Activated CD8-positive, alpha-beta T cell treated with anti-CD3 and anti-CD28 coated beads for 36 hours (primary cell): Measurements from ENCODE around the gene CD300LF. TPM values are rescaled to one million over a fixed set of nuclear protein-coding genes. Genes with fewer than 3 reads are reported as not detected.
A peak's percentile ranks its signal among the peaks of the same experiment; 100 is the strongest.

Source experiments
- ATAC-seq: fragments of 200-7000 bp; cut with Tn5 transposase; one replicate; pipeline ENCODE4 v1.10.0; 2021; ENCODE audit warnings: mild to moderate bottlenecking, moderate library complexity
- CTCF ChIA-PET: fragments of 350-600 bp; sonication (Branson Sonifier 250); formaldehyde crosslinking; loops from one replicate; lab custom pipeline; 2021; ENCODE audit warnings: antibody characterized with exemption; lab: Charles Lee
- POLR2A ChIA-PET: fragments of 350-600 bp; sonication (Branson Sonifier 250); formaldehyde crosslinking; loops from one replicate; lab custom pipeline; 2021; ENCODE audit warnings: antibody characterized with exemption; lab: Charles Lee
- DNase-seq: peaks from one replicate; pipeline ENCODE4 v3.0.0-alpha.2; 2020
- H3K27ac Mint-ChIP-seq: one replicate; pipeline ENCODE4 v1.8.0; 2021; ENCODE audit warnings: mild to moderate bottlenecking, mixed read lengths
- H3K27me3 Mint-ChIP-seq: one replicate; pipeline ENCODE4 v1.8.0; 2021; ENCODE audit warnings: mixed read lengths
- H3K36me3 Mint-ChIP-seq: one replicate; pipeline ENCODE4 v1.8.0; 2021; ENCODE audit warnings: low read depth, mixed read lengths
- H3K4me1 Mint-ChIP-seq: one replicate; pipeline ENCODE4 v1.8.0; 2021; ENCODE audit warnings: low read depth, mixed read lengths
- H3K4me3 Mint-ChIP-seq: one replicate; pipeline ENCODE4 v1.8.0; 2021; ENCODE audit warnings: mild to moderate bottlenecking, moderate library complexity, mixed read lengths
- H3K9me3 Mint-ChIP-seq: one replicate; pipeline ENCODE4 v1.8.0; 2021; ENCODE audit warnings: mixed read lengths
- intact Hi-C: fragments of 100-400 bp; cut with micrococcal nuclease; formaldehyde crosslinking; loops from one replicate; pipeline ENCODE4 v1.10.0; 2022
- total RNA-seq, 2 experiments: library from RNA; stranded (reverse); gene quantifications; one replicate each; pipeline ENCODE4 v1.2.3, GENCODE V29; 2021
- TF ChIP-seq, protein P1 (sequence below): fragments of 200-600 bp; IDR thresholded peaks from one replicate; pipeline ENCODE4 v1.8.0; 2022; ENCODE audit warnings: antibody characterized with exemption, mild to moderate bottlenecking

CD300LF gene
- total RNA-seq, 2 experiments from 2014 or later: not detected

DNA sequence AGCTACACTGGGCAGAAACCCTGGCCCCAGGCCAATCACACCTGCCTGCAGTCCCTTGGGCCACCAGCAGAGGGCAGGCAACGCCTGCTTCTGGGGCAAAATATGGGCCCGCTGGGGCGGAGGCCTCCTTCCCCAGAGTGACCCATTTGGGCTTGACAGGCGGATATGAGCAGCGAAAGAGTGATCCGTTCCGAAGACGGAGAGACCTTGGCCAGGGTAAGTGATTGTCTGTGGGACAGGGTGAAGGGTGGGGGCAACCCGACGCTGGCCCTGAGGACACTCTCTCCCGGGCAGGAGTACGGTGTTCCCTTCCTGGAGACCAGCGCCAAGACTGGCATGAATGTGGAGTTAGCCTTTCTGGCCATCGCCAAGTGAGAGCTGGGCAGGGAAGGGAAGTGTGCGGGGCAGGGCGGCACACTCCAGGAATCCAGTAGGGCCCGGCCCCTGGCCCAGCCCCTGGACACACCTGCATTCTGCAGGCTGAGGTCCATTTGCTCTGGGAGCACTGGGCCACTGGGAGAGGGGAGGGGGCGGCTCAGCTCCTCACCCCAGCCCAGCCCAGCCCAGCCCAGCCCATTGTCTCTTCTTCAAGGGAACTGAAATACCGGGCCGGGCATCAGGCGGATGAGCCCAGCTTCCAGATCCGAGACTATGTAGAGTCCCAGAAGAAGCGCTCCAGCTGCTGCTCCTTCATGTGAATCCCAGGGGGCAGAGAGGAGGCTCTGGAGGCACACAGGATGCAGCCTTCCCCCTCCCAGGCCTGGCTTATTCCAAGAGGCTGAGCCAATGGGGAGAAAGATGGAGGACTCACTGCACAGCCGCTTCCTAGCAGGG lies 32.2 kb upstream of the CD300LF start:
- Mint-ChIP-seq H3K4me3 (peak overlapping the region; percentile 17), H3K36me3 (peaks cover 8% of the 10 kb centered on the region), H3K27ac (peak overlapping the region; percentile 88), H3K9me3 (peaks cover 7% of the 10 kb centered on the region), H3K4me1 (peaks cover 62% of the 10 kb centered on the region), H3K27me3 (no peaks in the 10 kb centered on the region)
- DNase-seq (peak; percentile 90), ATAC-seq (peak; percentile 18)
- POLR2A ChIA-PET: interaction anchor here (0.5 to 5.5 kb wide), 12 partner anchors 8 to 128 kb away, joined by 3 to 35 read pairs (median 4); partner anchors contain the start of genes FDXR, NAT9 and RAB37
- CTCF ChIA-PET: interaction anchor here (0.8 to 6.9 kb wide), 21 partner anchors 8 to 213 kb away, joined by 3 to 110 read pairs (median 6); partner anchors contain the start of genes FDXR, GRIN2C, NAT9 and RAB37
- intact Hi-C loops: loop anchor here (5.0 kb wide), 1 partner anchor 117 kb away; no protein-coding TSS in a partner anchor
- TF ChIP-seq, protein P1, sequence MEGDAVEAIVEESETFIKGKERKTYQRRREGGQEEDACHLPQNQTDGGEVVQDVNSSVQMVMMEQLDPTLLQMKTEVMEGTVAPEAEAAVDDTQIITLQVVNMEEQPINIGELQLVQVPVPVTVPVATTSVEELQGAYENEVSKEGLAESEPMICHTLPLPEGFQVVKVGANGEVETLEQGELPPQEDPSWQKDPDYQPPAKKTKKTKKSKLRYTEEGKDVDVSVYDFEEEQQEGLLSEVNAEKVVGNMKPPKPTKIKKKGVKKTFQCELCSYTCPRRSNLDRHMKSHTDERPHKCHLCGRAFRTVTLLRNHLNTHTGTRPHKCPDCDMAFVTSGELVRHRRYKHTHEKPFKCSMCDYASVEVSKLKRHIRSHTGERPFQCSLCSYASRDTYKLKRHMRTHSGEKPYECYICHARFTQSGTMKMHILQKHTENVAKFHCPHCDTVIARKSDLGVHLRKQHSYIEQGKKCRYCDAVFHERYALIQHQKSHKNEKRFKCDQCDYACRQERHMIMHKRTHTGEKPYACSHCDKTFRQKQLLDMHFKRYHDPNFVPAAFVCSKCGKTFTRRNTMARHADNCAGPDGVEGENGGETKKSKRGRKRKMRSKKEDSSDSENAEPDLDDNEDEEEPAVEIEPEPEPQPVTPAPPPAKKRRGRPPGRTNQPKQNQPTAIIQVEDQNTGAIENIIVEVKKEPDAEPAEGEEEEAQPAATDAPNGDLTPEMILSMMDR: peak; percentile 100

DNA sequence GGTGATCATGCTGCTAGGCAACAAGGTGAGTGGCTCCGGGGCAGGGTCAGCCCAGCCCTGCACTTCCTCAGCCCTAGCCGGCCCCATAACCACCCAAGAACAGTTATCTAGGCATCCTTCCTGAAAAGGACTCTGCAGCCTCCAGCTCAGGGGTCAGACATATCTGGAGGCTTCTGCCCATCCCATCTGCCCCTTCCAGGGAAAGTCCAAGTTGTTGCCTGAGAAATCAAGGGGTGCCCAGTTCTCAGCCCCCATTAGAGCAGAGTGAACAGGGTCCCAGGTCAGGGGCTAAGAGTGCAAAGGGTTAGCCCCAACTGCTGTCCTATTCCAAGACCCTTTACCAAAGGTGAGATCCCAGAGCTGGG lies 31.6 kb upstream of the CD300LF start:
- DNase-seq: no peak
- no peak overlapping the region for H3K4me3 Mint-ChIP-seq
- peaks cover 3% of the 10 kb centered on the region for H3K36me3 Mint-ChIP-seq
- TF ChIP-seq, protein P1: no peak
- POLR2A ChIA-PET: interaction anchor here (0.5 to 2.7 kb wide), 6 partner anchors 8 to 129 kb away, joined by 3 to 11 read pairs (median 4); partner anchors contain the start of genes FDXR and RAB37
- intact Hi-C loops: loop anchor here (5.0 kb wide), 1 partner anchor 118 kb away; no protein-coding TSS in a partner anchor
- peaks cover 66% of the 10 kb centered on the region for H3K4me1 Mint-ChIP-seq
- peak overlapping the region; percentile 88 for H3K27ac Mint-ChIP-seq
- CTCF ChIA-PET: interaction anchor here (0.9 to 6.9 kb wide), 11 partner anchors 8 to 213 kb away, joined by 3 to 110 read pairs (median 48); partner anchors contain the start of genes GRIN2C, NAT9 and RAB37
- no peak for ATAC-seq
- H3K9me3 Mint-ChIP-seq: peaks cover 7% of the 10 kb centered on the region
- H3K27me3 Mint-ChIP-seq: no peaks in the 10 kb centered on the region

DNA sequence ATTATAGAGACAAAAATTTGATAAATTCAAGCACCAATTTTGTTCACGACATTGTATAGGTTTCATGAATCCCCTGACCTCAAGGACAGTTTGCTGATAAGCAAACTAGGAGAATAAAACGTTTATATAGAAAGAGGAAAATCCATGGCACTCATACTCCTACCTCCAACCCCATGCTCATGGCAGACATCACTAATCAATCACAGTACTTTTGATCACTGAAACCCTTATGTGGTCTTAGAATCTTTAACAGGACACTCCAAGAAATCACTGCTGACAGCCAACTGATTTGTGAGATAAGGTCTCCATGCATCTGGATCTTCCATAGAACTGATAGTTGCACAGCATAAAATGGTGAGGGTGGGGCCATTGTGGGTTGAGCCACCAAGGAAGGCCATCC lies 31.0 kb upstream of the CD300LF start:
- intact Hi-C loops: loop anchor here (5.0 kb wide), 1 partner anchor 119 kb away; no protein-coding TSS in a partner anchor
- H3K27me3 Mint-ChIP-seq: no peaks in the 10 kb centered on the region
- peaks cover 3% of the 10 kb centered on the region for H3K36me3 Mint-ChIP-seq
- ChIA-PET CTCF (interaction anchor here (0.9 to 6.9 kb wide), 8 partner anchors 8 to 119 kb away, joined by 3 to 110 read pairs (median 59); partner anchors contain the start of genes GRIN2C, NAT9 and RAB37), POLR2A (interaction anchor here (1.0 to 2.7 kb wide), 3 partner anchors 8 to 130 kb away, joined by 3 to 11 read pairs (median 4); partner anchors contain the start of gene FDXR)
- peak overlapping the region; percentile 88 for H3K27ac Mint-ChIP-seq
- H3K4me3 Mint-ChIP-seq: no peak overlapping the region
- H3K4me1 Mint-ChIP-seq: peaks cover 72% of the 10 kb centered on the region
- DNase-seq (no peak), ATAC-seq (no peak)
- TF ChIP-seq, protein P1: no peak
- peaks cover 7% of the 10 kb centered on the region for H3K9me3 Mint-ChIP-seq

DNA sequence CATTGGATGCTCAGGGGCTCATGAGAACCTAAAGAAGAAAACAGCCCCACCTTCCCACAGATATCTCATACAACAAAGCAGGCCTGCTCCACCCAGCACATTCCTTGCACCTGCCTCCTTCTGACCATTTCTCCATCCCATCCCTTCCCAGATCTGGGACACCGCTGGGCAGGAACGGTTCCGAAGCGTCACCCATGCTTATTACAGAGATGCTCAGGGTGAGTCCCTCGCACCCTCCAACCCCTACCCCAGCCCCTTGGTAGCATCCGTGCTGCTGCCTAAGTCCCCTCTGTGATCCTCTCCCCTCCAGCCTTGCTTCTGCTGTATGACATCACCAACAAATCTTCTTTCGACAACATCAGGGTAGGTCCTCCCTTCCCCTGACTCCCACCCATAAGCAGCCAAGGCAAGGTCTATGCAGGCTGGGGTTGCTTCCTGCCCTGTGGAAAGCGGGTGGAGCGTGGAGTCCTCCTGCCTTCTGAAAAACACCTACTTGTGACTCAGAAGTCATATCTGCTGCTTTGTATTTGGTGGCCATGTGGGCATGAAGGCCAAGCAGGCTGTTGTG lies 30.3 kb upstream of the CD300LF start:
- H3K4me1 Mint-ChIP-seq: peaks cover 78% of the 10 kb centered on the region
- CTCF ChIA-PET: interaction anchor here (0.8 to 8.1 kb wide), 9 partner anchors 16 to 119 kb away, joined by 3 to 207 read pairs (median 8); partner anchors contain the start of gene NAT9
- intact Hi-C loops: loop anchor here (5.0 kb wide), 1 partner anchor 119 kb away; no protein-coding TSS in a partner anchor

More for the DNA sequence above, 30.3 kb upstream of the CD300LF start:
- peak overlapping the region; percentile 5 for H3K4me3 Mint-ChIP-seq
- H3K27me3 Mint-ChIP-seq: no peaks in the 10 kb centered on the region
- H3K9me3 Mint-ChIP-seq: peaks cover 7% of the 10 kb centered on the region
- POLR2A ChIA-PET: interaction anchor here (2.1 to 3.1 kb wide), 2 partner anchors 9 to 27 kb away, joined by 6 to 13 read pairs; no protein-coding TSS in a partner anchor
- H3K36me3 Mint-ChIP-seq: peaks cover 3% of the 10 kb centered on the region
- TF ChIP-seq, protein P1: no peak
- H3K27ac Mint-ChIP-seq: peak overlapping the region; percentile 88
- ATAC-seq (no peak), DNase-seq (no peak)
